ENCODE measurements around the gene FADD.

DNA sequence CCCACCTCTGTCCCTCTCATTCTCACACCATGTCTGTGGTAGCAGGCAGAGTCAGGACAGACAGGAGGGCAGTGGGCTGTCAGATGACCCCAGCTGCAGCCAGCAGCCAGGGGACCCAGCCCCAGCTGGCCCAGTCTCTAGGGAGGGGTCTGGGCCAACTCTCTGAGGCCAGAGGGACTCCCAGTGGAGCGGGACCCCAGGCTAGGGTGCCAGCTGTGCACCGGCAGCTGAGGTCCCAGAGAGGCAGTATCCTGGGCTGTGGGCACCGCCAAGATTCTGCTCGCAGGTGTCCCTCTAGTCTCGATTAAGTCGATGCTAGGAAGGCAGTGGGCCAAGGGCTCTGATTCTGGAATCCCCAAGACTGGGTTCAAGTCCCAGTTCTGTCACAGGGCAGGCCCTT is 16.7 kb upstream of the FADD start:
- no peak for TF ChIP-seq EZH2 (IDR thresholded peaks at IDR 0.05)
- TF ChIP-seq, protein P1, sequence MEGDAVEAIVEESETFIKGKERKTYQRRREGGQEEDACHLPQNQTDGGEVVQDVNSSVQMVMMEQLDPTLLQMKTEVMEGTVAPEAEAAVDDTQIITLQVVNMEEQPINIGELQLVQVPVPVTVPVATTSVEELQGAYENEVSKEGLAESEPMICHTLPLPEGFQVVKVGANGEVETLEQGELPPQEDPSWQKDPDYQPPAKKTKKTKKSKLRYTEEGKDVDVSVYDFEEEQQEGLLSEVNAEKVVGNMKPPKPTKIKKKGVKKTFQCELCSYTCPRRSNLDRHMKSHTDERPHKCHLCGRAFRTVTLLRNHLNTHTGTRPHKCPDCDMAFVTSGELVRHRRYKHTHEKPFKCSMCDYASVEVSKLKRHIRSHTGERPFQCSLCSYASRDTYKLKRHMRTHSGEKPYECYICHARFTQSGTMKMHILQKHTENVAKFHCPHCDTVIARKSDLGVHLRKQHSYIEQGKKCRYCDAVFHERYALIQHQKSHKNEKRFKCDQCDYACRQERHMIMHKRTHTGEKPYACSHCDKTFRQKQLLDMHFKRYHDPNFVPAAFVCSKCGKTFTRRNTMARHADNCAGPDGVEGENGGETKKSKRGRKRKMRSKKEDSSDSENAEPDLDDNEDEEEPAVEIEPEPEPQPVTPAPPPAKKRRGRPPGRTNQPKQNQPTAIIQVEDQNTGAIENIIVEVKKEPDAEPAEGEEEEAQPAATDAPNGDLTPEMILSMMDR (IDR thresholded peaks at IDR 0.05): no peak
